G401.6 (cell line): ENCODE measurements around the gene MPZL1.
"Not testable (repeated sequence)": the region's sequence is repeated elsewhere in the genome, so short reads cannot be mapped to it uniquely, and the experiment has no call there.

ENCODE experiments used
- FAIRE-seq: peaks from 2 replicates; lab custom pipeline; 2012; peaks lifted over from hg19 to GRCh38; lab: Jason Lieb, UNC

Gene MPZL1

GRCh38 chr1:167815650-167816049 lies 93.9 kb downstream of the MPZL1 start:
- no peak for FAIRE-seq

- FAIRE-seq: no peak
These were observed 98.3 kb downstream of the MPZL1 start for GRCh38 chr1:167819849-167820683.

- no peak for FAIRE-seq
These were observed 99.0 kb downstream of the MPZL1 start for GRCh38 chr1:167820684-167821355.

GRCh38 chr1:167821356-167821685 lies 99.5 kb downstream of the MPZL1 start:
- no peak for FAIRE-seq

GRCh38 chr1:167821969-167822685 lies 100.3 kb downstream of the MPZL1 start:
- FAIRE-seq: no peak

- no peak for FAIRE-seq
These were observed 102.5 kb downstream of the MPZL1 start for GRCh38 chr1:167824163-167824794.

- no peak for FAIRE-seq
These were observed 103.8 kb downstream of the MPZL1 start for GRCh38 chr1:167825419-167826079.

- no peak for FAIRE-seq
These were observed 104.3 kb downstream of the MPZL1 start for GRCh38 chr1:167826127-167826526.

- no peak for FAIRE-seq
These were observed 108.1 kb downstream of the MPZL1 start for GRCh38 chr1:167829868-167830267.

GRCh38 chr1:167830668-167831067 lies 108.9 kb downstream of the MPZL1 start:
- not testable (repeated sequence) for FAIRE-seq

- FAIRE-seq: no peak
These were observed 110.9 kb downstream of the MPZL1 start for GRCh38 chr1:167832693-167833092.

GRCh38 chr1:167833904-167834303 lies 112.1 kb downstream of the MPZL1 start:
- FAIRE-seq: no peak

GRCh38 chr1:167836197-167836596 lies 114.4 kb downstream of the MPZL1 start:
- no peak for FAIRE-seq

GRCh38 chr1:167837326-167837725 lies 115.5 kb downstream of the MPZL1 start:
- no peak for FAIRE-seq

GRCh38 chr1:167839009-167839408 lies 117.2 kb downstream of the MPZL1 start:
- no peak for FAIRE-seq
